DOHH2 (cell line): ENCODE results near the gene PLXNA1.

Source experiments
- CTCF ChIP-seq: fragments of 200-600 bp; sonication (generic); IDR thresholded peaks from one replicate; pipeline ENCODE4 v1.5.1; 2014; ENCODE audit warnings: antibody characterized with exemption, mild to moderate bottlenecking, low read depth, low read length; ENCODE audit not compliant: poor library complexity, severe bottlenecking
- EZH2phosphoT487 ChIP-seq: fragments of 200-600 bp; sonication (generic); IDR thresholded peaks from 2 replicates; pipeline ENCODE4 v1.6.1; 2017; ENCODE audit warnings: borderline replicate concordance, mild to moderate bottlenecking, antibody characterized with exemption, low read length, moderate library complexity, mixed read lengths

DNA sequence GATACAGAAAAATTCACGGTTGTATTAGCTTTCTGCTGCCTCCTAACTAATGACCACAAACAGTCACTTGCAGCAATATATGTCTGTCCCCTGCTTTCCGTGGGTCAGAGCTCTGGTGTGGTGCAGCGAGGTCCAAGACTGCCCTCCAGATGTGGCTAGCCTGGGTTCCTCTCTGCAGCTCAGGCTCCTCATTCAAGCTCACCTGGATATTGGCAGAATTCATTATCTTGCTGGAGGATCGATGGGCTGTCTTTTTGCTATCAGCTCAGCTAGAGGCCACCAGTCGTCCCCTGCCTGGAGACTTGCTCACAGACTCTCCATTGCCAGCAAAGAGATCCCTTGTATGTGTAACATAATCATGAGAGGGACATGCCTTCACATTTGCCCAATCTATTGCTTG lies 12.8 kb upstream of the PLXNA1 start:
- no peak for TF ChIP-seq CTCF
- no peak for TF ChIP-seq EZH2phosphoT487
